Measurements from ENCODE around the gene ABLIM2. TPM values are rescaled to one million over a fixed set of nuclear protein-coding genes. Genes with fewer than 3 reads are reported as not detected.

Gene ABLIM2
- total and polyA plus RNA-seq, 2 experiments from 2014 or later, result 1.5 to 4.3 TPM

DNA sequence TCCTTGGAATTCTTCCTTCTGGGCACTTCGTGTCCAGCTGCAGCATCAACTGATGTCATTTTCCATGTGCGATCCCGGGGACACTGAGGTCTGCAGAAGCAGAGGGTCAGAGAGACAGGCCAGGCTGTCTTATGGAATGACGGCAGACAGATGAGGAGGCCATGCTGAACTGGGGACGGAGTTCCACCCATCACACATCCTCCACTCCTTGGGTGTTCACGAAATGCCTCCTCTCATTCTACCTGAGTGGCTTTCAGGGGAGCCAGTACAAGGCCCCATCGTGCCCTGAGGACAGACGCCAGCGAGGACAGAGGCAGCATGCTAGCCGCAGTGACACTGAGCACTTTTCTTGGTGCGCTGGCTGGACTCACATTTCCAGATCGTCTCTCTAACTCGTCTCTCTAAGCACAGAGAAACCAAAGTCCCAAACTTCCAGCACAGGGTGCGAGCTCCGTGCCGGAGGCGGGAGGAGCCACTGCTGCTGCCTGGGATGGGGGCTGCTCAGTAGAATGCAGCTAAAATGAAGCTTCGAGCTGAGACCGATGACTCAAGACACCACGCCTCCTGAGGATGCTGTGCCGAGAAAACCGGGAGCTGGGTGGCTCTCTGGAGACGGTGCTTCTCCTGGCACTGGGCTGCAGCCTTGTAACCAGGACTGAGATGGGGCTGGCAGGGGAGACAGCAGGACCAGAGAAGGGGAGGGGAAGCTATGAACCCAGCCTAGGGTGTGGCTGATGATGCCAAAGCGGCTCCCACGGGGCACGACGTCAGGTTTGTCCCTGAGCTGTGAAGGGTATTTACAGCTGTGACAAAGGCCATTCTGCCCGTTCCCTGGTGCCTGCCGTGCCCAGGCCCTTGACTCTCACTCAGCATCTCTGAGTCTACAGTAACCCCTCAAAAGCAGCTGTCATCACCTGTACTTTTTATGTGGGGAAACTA lies 8.2 kb downstream of the ABLIM2 start:
- Histone ChIP-seq H3K4me2 (no peak overlapping the region), H3K36me3 (ENCODE audit: insufficient read depth) (no peaks in the 10 kb centered on the region), H3K4me1 (ENCODE audit: insufficient read depth) (no peaks in the 10 kb centered on the region), H4K20me1 (replicated peaks; ENCODE audit: insufficient read depth) (no peaks in the 10 kb centered on the region), H3K9me2 (ENCODE audit: insufficient read depth) (no peaks in the 10 kb centered on the region), H2AFZ (no peak overlapping the region), H3F3A (replicated peaks; ENCODE audit: low read depth) (no peaks in the 10 kb centered on the region), H3K79me2 (replicated peaks; ENCODE audit: insufficient read depth) (no peaks in the 10 kb centered on the region), H3K27ac (ENCODE audit: low read depth) (no peak overlapping the region), H3K4me3 (no peak overlapping the region), H3K27me3 (ENCODE audit: insufficient read depth) (no peaks in the 10 kb centered on the region)
- Mint-ChIP-seq H3K27me3 (ENCODE audit: insufficient read depth, low read depth, poor library complexity) (peaks cover 4% of the 10 kb centered on the region), H3K27ac (no peak overlapping the region), H3K4me3 (no peak overlapping the region), H3K9me3 (no peaks in the 10 kb centered on the region; the same call in 2 of the 3 replicates), H3K36me3 (ENCODE audit: low read depth) (no peaks in the 10 kb centered on the region), H3K4me1 (peaks cover 16% of the 10 kb centered on the region)
- ATAC-seq (no peak), DNase-seq (ENCODE audit: low spot score) (no peak)
- no peak for TF ChIP-seq CREB1 (CRISPR knock-in tag; IDR thresholded peaks at IDR 0.05; ENCODE audit: low read depth)
- TF ChIP-seq EZH2 (IDR thresholded peaks at IDR 0.05; ENCODE audit: low read depth, unreplicated experiment), result no peak
- TF ChIP-seq, protein P1, sequence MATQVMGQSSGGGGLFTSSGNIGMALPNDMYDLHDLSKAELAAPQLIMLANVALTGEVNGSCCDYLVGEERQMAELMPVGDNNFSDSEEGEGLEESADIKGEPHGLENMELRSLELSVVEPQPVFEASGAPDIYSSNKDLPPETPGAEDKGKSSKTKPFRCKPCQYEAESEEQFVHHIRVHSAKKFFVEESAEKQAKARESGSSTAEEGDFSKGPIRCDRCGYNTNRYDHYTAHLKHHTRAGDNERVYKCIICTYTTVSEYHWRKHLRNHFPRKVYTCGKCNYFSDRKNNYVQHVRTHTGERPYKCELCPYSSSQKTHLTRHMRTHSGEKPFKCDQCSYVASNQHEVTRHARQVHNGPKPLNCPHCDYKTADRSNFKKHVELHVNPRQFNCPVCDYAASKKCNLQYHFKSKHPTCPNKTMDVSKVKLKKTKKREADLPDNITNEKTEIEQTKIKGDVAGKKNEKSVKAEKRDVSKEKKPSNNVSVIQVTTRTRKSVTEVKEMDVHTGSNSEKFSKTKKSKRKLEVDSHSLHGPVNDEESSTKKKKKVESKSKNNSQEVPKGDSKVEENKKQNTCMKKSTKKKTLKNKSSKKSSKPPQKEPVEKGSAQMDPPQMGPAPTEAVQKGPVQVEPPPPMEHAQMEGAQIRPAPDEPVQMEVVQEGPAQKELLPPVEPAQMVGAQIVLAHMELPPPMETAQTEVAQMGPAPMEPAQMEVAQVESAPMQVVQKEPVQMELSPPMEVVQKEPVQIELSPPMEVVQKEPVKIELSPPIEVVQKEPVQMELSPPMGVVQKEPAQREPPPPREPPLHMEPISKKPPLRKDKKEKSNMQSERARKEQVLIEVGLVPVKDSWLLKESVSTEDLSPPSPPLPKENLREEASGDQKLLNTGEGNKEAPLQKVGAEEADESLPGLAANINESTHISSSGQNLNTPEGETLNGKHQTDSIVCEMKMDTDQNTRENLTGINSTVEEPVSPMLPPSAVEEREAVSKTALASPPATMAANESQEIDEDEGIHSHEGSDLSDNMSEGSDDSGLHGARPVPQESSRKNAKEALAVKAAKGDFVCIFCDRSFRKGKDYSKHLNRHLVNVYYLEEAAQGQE (IDR thresholded peaks at IDR 0.05; ENCODE audit: unreplicated experiment), result no peak
- no peak for TF ChIP-seq EZH2phosphoT487 (IDR thresholded peaks at IDR 0.05; ENCODE audit: unreplicated experiment)
- TF ChIP-seq POLR2AphosphoS5 (IDR thresholded peaks at IDR 0.05; ENCODE audit: low read depth), result no peak
- no peak for TF ChIP-seq ZNF331 (CRISPR knock-in tag; IDR thresholded peaks at IDR 0.05; ENCODE audit: low read depth)
- TF ChIP-seq, protein P2, sequence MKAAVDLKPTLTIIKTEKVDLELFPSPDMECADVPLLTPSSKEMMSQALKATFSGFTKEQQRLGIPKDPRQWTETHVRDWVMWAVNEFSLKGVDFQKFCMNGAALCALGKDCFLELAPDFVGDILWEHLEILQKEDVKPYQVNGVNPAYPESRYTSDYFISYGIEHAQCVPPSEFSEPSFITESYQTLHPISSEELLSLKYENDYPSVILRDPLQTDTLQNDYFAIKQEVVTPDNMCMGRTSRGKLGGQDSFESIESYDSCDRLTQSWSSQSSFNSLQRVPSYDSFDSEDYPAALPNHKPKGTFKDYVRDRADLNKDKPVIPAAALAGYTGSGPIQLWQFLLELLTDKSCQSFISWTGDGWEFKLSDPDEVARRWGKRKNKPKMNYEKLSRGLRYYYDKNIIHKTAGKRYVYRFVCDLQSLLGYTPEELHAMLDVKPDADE (IDR thresholded peaks at IDR 0.05), result no peak
- TF ChIP-seq NANOG (IDR thresholded peaks at IDR 0.05; ENCODE audit: borderline replicate concordance), result no peak

GRCh38 chr4:8149664-8150063 lies 8.9 kb downstream of the ABLIM2 start:
- ATAC-seq (no peak), DNase-seq (ENCODE audit: low spot score) (no peak)
- Mint-ChIP-seq H3K27ac (peak overlapping the region; percentile 51; the same call in 1 of the 2 replicates), H3K9me3 (no peaks in the 10 kb centered on the region; the same call in 2 of the 3 replicates), H3K4me1 (peaks cover 17% of the 10 kb centered on the region), H3K27me3 (ENCODE audit: insufficient read depth, low read depth, poor library complexity) (peaks cover 4% of the 10 kb centered on the region), H3K4me3 (no peak overlapping the region), H3K36me3 (ENCODE audit: low read depth) (no peaks in the 10 kb centered on the region)
- no peak overlapping the region for H2AFZ ChIP-seq
- H3K27me3 ChIP-seq (ENCODE audit: insufficient read depth), result no peaks in the 10 kb centered on the region
- TF ChIP-seq, protein P3, sequence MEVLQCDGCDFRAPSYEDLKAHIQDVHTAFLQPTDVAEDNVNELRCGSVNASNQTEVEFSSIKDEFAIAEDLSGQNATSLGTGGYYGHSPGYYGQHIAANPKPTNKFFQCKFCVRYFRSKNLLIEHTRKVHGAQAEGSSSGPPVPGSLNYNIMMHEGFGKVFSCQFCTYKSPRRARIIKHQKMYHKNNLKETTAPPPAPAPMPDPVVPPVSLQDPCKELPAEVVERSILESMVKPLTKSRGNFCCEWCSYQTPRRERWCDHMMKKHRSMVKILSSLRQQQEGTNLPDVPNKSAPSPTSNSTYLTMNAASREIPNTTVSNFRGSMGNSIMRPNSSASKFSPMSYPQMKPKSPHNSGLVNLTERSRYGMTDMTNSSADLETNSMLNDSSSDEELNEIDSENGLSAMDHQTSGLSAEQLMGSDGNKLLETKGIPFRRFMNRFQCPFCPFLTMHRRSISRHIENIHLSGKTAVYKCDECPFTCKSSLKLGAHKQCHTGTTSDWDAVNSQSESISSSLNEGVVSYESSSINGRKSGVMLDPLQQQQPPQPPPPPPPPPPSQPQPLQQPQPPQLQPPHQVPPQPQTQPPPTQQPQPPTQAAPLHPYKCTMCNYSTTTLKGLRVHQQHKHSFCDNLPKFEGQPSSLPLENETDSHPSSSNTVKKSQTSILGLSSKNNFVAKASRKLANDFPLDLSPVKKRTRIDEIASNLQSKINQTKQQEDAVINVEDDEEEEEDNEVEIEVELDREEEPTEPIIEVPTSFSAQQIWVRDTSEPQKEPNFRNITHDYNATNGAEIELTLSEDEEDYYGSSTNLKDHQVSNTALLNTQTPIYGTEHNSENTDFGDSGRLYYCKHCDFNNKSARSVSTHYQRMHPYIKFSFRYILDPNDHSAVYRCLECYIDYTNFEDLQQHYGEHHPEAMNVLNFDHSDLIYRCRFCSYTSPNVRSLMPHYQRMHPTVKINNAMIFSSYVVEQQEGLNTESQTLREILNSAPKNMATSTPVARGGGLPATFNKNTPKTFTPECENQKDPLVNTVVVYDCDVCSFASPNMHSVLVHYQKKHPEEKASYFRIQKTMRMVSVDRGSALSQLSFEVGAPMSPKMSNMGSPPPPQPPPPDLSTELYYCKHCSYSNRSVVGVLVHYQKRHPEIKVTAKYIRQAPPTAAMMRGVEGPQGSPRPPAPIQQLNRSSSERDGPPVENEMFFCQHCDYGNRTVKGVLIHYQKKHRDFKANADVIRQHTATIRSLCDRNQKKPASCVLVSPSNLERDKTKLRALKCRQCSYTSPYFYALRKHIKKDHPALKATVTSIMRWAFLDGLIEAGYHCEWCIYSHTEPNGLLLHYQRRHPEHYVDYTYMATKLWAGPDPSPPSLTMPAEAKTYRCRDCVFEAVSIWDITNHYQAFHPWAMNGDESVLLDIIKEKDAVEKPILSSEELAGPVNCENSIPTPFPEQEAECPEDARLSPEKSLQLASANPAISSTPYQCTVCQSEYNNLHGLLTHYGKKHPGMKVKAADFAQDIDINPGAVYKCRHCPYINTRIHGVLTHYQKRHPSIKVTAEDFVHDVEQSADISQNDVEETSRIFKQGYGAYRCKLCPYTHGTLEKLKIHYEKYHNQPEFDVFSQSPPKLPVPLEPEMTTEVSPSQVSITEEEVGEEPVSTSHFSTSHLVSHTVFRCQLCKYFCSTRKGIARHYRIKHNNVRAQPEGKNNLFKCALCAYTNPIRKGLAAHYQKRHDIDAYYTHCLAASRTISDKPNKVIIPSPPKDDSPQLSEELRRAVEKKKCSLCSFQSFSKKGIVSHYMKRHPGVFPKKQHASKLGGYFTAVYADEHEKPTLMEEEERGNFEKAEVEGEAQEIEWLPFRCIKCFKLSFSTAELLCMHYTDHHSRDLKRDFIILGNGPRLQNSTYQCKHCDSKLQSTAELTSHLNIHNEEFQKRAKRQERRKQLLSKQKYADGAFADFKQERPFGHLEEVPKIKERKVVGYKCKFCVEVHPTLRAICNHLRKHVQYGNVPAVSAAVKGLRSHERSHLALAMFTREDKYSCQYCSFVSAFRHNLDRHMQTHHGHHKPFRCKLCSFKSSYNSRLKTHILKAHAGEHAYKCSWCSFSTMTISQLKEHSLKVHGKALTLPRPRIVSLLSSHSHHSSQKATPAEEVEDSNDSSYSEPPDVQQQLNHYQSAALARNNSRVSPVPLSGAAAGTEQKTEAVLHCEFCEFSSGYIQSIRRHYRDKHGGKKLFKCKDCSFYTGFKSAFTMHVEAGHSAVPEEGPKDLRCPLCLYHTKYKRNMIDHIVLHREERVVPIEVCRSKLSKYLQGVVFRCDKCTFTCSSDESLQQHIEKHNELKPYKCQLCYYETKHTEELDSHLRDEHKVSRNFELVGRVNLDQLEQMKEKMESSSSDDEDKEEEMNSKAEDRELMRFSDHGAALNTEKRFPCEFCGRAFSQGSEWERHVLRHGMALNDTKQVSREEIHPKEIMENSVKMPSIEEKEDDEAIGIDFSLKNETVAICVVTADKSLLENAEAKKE (CRISPR knock-in tag; IDR thresholded peaks at IDR 0.05), result no peak
- TF ChIP-seq EZH2phosphoT487 (IDR thresholded peaks at IDR 0.05; ENCODE audit: unreplicated experiment), result no peak
- no peak overlapping the region for H3K27ac ChIP-seq (ENCODE audit: low read depth)
- no peak overlapping the region for H3K4me2 ChIP-seq
- no peaks in the 10 kb centered on the region for H4K20me1 ChIP-seq (replicated peaks; ENCODE audit: insufficient read depth)
- H3K4me3 ChIP-seq, result no peak overlapping the region
- no peaks in the 10 kb centered on the region for H3K79me2 ChIP-seq (replicated peaks; ENCODE audit: insufficient read depth)
- no peaks in the 10 kb centered on the region for H3F3A ChIP-seq (replicated peaks; ENCODE audit: low read depth)
- H3K36me3 ChIP-seq (ENCODE audit: insufficient read depth), result no peaks in the 10 kb centered on the region
- no peaks in the 10 kb centered on the region for H3K4me1 ChIP-seq (ENCODE audit: insufficient read depth)
- H3K9me2 ChIP-seq (ENCODE audit: insufficient read depth), result no peaks in the 10 kb centered on the region
